K562 (cell line): ENCODE measurements around the gene MMEL1. TPM values are rescaled to one million over a fixed set of nuclear protein-coding genes. Genes with fewer than 3 reads are reported as not detected.

Experiments used
- ATF4 ChIP-seq: fragments of 450-650 bp; formaldehyde crosslinking; IDR thresholded peaks from 2 replicates; pipeline ENCODE4 v1.4.0; 2022; ENCODE audit warnings: mild to moderate bottlenecking, moderate library complexity
- CREB1 ChIP-seq, 2 experiments: sonication (generic) in 1 of 2; formaldehyde crosslinking in 1 of 2; IDR thresholded peaks; 2 replicates each; pipeline versions ENCODE4 v1.6.1 to v1.8.0; 2012 to 2022; ENCODE audit warnings: inconsistent platforms in 1 of 2, mild to moderate bottlenecking in 1 of 2, missing genetic modification reagents in 1 of 2, moderate library complexity in 1 of 2
- DIDO1 ChIP-seq: fragments of 450-650 bp; IDR thresholded peaks from 2 replicates; pipeline ENCODE4 v1.6.1; 2016; ENCODE audit warnings: low read depth, missing biosample characterization, missing genetic modification characterization
- EHMT2 ChIP-seq: fragments of 450-650 bp; IDR thresholded peaks from 2 replicates; pipeline ENCODE4 v1.6.1; 2018; ENCODE audit warnings: antibody characterized with exemption
- ETS2 ChIP-seq: IDR thresholded peaks from 2 replicates; pipeline ENCODE4 v1.6.1; 2016; ENCODE audit warnings: borderline replicate concordance, missing genetic modification characterization, mild to moderate bottlenecking, moderate library complexity, missing compliant biosample characterization; ENCODE audit not compliant: poor library complexity, severe bottlenecking
- POLR2A ChIP-seq: fragments of 450-650 bp; conservative IDR thresholded peaks from 2 replicates; pipeline ENCODE4 v1.6.1; 2016
- PURB ChIP-seq: sonication (generic); formaldehyde crosslinking; IDR thresholded peaks from 2 replicates; pipeline ENCODE4 v1.9.0; 2021; ENCODE audit warnings: low read depth, mild to moderate bottlenecking, missing genetic modification reagents
- RBM17 ChIP-seq: fragments of 200-400 bp; formaldehyde crosslinking; IDR thresholded peaks from 2 replicates; pipeline ENCODE4 v1.6.1; 2017; ENCODE audit warnings: low read depth, mild to moderate bottlenecking, low read length, borderline replicate concordance
- RBM39 ChIP-seq: fragments of 200-400 bp; formaldehyde crosslinking; optimal IDR thresholded peaks from 2 replicates; pipeline ENCODE3; 2018; ENCODE audit warnings: low read depth, low read length
- SREBF1 ChIP-seq: fragments of 150-350 bp; IDR thresholded peaks from 2 replicates; pipeline ENCODE4 v1.6.1; 2014; ENCODE audit warnings: antibody characterized with exemption, low read depth, low read length, borderline replicate concordance
- SRF ChIP-seq, 2 experiments: fragments of 250-450, 450-650 bp in 1 of 2; sonication (Bioruptor Pico) in 1 of 2; sonication (generic) in 1 of 2; formaldehyde crosslinking; IDR thresholded peaks; 2 replicates each; pipeline versions ENCODE4 v1.5.0 to v1.5.1; 2020 to 2022; ENCODE audit warnings: mild to moderate bottlenecking in 1 of 2, missing genetic modification reagents in 1 of 2
- TCF7 ChIP-seq: sonication (generic); IDR thresholded peaks from 2 replicates; pipeline ENCODE4 v1.6.1; 2016; ENCODE audit warnings: antibody characterized with exemption, borderline replicate concordance
- TEAD4 ChIP-seq, 2 experiments: sonication (generic) in 1 of 2; formaldehyde crosslinking in 1 of 2; IDR thresholded peaks; 2 replicates each; pipeline versions ENCODE4 v1.6.1 to v1.8.0; 2012 to 2022; ENCODE audit warnings: borderline replicate concordance in 1 of 2, inconsistent platforms in 1 of 2, low read length in 1 of 2, mild to moderate bottlenecking in 1 of 2, missing genetic modification reagents in 1 of 2
- TOE1 ChIP-seq, 2 experiments: fragments of 450-650 bp in 1 of 2; sonication (generic) in 1 of 2; formaldehyde crosslinking in 1 of 2; IDR thresholded peaks; 2 replicates each; pipeline versions ENCODE4 v1.7.1 to v1.8.0; 2016 to 2022; ENCODE audit warnings: borderline replicate concordance in 2 of 2, mild to moderate bottlenecking in 2 of 2, antibody characterized with exemption in 1 of 2, inconsistent platforms in 1 of 2, low read depth in 1 of 2, missing genetic modification reagents in 1 of 2, moderate library complexity in 1 of 2
- ZNF133 ChIP-seq: fragments of 250-450 bp; sonication (Bioruptor Pico); IDR thresholded peaks from 2 replicates; pipeline ENCODE4 v1.4.0; 2020; ENCODE audit warnings: mild to moderate bottlenecking
- ZNF408 ChIP-seq: fragments of 250-450 bp; sonication (Bioruptor Pico); IDR thresholded peaks from 2 replicates; pipeline ENCODE4 v1.4.0; 2020; ENCODE audit warnings: low read depth, mild to moderate bottlenecking, moderate library complexity
- polyA plus RNA-seq, 8 experiments: library from polyadenylated mRNA; depleted of rRNA in 4 of 8; stranded (reverse) in 5 of 8; unstranded in 3 of 8; fragments of >200 nt; fragmentation: Nextera tagmentation in 2 of 8; fragmentation: Illumina TruSeq in 1 of 8; extraction: Ambion mirVana in 2 of 8; extraction: Trizol in 1 of 8; gene quantifications; 2 replicates each; pipeline versions ENCODE4 v1.2.1 to v1.2.3, GENCODE V29; 2011 to 2014; ENCODE audit warnings: inconsistent platforms in 1 of 8, missing spikeins in 1 of 8
- total RNA-seq, 7 experiments: library from RNA; depleted of rRNA in 6 of 7; stranded (reverse); fragments of >200 nt in 6 of 7; fragmentation: Illumina TruSeq in 2 of 7; extraction: Trizol in 2 of 7; gene quantifications; 2 replicates each; pipeline versions ENCODE4 v1.2.1 to v1.2.3, GENCODE V29; 2011 to 2021; ENCODE audit warnings: low replicate concordance in 1 of 7
- TF ChIP-seq, protein P1 (sequence below): fragments of 450-650 bp; formaldehyde crosslinking; IDR thresholded peaks from 2 replicates; pipeline ENCODE4 v1.4.0; 2022; ENCODE audit warnings: missing genetic modification characterization
- TF ChIP-seq, protein P2 (sequence below): fragments of 450-650 bp; IDR thresholded peaks from 2 replicates; pipeline ENCODE4 v1.7.0; 2016; ENCODE audit warnings: borderline replicate concordance
- TF ChIP-seq, protein P3 (sequence below), 2 experiments: fragments of 450-650 bp in 1 of 2; sonication (generic) in 1 of 2; formaldehyde crosslinking; conservative IDR thresholded peaks; 2 replicates each; pipeline versions ENCODE4 v1.4.0 to v1.8.1; 2020 to 2022; ENCODE audit warnings: mild to moderate bottlenecking in 1 of 2, missing genetic modification reagents in 1 of 2
- TF ChIP-seq, protein P4 (sequence below): fragments of 450-650 bp; formaldehyde crosslinking; IDR thresholded peaks from 2 replicates; pipeline ENCODE4 v1.4.0; 2020; ENCODE audit warnings: mild to moderate bottlenecking, mixed read lengths

The MMEL1 gene
- total and polyA plus RNA-seq, 9 of the 15 experiments (the other 6 are each of a cell fraction or from before 2014, with no cell fraction given): not detected

DNA sequence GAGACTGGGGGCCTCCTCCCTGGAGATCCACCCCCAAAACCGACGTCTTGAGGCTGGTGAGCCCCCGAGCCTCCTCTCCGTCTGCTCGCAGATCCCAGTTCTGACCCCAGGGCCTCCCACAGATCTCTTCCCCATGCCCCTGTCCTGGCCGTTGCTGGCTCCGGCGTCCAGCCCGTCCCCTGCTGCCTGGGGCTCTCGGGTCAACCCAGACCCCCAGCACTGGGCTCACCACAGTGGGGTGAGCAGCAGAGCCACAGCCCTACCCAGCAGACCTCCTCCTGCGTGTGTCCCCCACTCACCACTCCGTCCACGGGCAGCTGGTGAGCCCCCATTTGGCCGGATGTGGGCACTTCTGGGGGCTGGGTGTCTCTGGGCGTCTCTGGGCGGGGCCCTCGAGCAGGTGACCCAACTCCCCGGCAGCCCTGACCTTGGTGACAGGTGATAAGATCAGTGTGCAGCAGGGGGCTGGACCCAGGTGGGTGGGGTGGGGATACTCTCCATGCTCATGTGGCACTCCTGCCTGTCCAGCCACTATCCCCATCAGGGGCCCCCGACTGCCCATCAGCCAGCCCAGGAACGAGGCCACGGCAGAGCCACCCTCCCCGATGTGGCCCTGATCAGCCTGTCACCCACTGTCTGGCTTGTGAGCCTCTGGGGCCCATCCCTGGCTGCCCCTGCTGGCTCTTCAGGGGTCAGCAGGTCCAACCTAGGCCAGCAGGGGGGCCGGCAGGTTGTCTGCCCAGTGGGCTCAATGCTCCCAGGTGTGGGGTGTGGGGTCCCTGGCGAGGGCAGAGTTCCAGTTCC is 75.9 kb downstream of the MMEL1 start (continued):
- TF ChIP-seq, protein P1, sequence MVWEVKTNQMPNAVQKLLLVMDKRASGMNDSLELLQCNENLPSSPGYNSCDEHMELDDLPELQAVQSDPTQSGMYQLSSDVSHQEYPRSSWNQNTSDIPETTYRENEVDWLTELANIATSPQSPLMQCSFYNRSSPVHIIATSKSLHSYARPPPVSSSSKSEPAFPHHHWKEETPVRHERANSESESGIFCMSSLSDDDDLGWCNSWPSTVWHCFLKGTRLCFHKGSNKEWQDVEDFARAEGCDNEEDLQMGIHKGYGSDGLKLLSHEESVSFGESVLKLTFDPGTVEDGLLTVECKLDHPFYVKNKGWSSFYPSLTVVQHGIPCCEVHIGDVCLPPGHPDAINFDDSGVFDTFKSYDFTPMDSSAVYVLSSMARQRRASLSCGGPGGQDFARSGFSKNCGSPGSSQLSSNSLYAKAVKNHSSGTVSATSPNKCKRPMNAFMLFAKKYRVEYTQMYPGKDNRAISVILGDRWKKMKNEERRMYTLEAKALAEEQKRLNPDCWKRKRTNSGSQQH (CRISPR knock-in tag): no peak
- TF ChIP-seq SRF (CRISPR knock-in tag; IDR thresholded peaks at IDR 0.05) (no peak), TEAD4 (IDR thresholded peaks at IDR 0.05; ENCODE audit: low read length) (no peak), TEAD4 (CRISPR knock-in tag; IDR thresholded peaks at IDR 0.05; ENCODE audit: borderline replicate concordance) (no peak), ETS2 (tag) (no peak), EHMT2 (no peak), DIDO1 (tag) (no peak), TCF7 (no peak), PURB (CRISPR knock-in tag) (no peak), ZNF133 (CRISPR knock-in tag) (no peak), TOE1 (IDR thresholded peaks at IDR 0.05; ENCODE audit: borderline replicate concordance) (no peak), TOE1 (CRISPR knock-in tag; IDR thresholded peaks at IDR 0.05; ENCODE audit: borderline replicate concordance, low read depth) (no peak), ZNF408 (CRISPR knock-in tag) (no peak), SREBF1 (no peak), POLR2A (no peak), ATF4 (CRISPR knock-in tag) (no peak), RBM39 (no peak), CREB1 (IDR thresholded peaks at IDR 0.05) (no peak), CREB1 (CRISPR knock-in tag; IDR thresholded peaks at IDR 0.05) (no peak), RBM17 (no peak)
- TF ChIP-seq, protein P2, sequence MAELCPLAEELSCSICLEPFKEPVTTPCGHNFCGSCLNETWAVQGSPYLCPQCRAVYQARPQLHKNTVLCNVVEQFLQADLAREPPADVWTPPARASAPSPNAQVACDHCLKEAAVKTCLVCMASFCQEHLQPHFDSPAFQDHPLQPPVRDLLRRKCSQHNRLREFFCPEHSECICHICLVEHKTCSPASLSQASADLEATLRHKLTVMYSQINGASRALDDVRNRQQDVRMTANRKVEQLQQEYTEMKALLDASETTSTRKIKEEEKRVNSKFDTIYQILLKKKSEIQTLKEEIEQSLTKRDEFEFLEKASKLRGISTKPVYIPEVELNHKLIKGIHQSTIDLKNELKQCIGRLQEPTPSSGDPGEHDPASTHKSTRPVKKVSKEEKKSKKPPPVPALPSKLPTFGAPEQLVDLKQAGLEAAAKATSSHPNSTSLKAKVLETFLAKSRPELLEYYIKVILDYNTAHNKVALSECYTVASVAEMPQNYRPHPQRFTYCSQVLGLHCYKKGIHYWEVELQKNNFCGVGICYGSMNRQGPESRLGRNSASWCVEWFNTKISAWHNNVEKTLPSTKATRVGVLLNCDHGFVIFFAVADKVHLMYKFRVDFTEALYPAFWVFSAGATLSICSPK: no peak
- TF ChIP-seq, protein P3, sequence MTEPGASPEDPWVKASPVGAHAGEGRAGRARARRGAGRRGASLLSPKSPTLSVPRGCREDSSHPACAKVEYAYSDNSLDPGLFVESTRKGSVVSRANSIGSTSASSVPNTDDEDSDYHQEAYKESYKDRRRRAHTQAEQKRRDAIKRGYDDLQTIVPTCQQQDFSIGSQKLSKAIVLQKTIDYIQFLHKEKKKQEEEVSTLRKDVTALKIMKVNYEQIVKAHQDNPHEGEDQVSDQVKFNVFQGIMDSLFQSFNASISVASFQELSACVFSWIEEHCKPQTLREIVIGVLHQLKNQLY (CRISPR knock-in tag; conservative IDR thresholded peaks at IDR 0.05): no peak
- TF ChIP-seq, protein P4, sequence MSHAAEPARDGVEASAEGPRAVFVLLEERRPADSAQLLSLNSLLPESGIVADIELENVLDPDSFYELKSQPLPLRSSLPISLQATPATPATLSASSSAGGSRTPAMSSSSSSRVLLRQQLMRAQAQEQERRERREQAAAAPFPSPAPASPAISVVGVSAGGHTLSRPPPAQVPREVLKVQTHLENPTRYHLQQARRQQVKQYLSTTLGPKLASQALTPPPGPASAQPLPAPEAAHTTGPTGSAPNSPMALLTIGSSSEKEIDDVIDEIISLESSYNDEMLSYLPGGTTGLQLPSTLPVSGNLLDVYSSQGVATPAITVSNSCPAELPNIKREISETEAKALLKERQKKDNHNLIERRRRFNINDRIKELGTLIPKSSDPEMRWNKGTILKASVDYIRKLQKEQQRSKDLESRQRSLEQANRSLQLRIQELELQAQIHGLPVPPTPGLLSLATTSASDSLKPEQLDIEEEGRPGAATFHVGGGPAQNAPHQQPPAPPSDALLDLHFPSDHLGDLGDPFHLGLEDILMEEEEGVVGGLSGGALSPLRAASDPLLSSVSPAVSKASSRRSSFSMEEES (CRISPR knock-in tag): no peak
